Measurements from ENCODE around the gene CTRL.

DNA sequence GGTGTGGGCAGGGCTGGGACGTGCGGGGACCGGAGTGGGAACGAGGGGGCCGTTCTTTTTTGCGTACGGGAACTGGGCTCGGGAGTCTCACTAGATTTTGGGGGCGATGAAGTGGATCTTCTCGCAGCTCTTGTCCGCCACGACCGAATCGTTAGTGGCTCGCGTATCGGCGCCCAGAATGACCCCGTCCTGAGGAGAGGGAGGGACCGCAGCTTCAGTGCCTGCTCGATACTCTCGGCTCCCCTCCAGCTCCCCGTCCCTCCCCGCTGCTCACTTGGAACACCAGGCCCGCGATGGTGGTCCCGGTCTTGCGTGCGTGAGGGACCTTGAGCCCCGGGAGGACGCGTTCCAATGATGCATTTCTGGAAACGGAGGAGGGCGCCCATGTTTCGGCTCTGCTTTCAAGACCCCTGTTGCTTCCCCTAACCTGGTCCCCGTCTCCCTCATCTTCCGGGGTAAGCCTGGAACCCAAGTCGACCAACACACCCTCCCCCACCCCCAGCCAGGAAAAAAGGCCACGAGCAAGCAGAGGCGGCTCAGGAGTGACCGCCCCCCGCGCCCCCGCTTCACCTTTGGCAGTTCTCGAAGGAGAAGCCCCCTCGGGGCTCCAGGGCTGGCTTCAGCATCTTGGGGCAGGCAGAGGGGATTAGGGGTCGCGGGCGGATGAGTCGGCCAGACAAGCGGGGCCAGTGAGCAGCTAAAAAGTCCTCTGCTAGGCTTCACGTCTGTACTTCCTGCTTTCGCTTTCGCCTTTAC lies 4.6 kb upstream of the CTRL start, which contains the start of gene PSMB10:
- TF ChIP-seq, protein P1, sequence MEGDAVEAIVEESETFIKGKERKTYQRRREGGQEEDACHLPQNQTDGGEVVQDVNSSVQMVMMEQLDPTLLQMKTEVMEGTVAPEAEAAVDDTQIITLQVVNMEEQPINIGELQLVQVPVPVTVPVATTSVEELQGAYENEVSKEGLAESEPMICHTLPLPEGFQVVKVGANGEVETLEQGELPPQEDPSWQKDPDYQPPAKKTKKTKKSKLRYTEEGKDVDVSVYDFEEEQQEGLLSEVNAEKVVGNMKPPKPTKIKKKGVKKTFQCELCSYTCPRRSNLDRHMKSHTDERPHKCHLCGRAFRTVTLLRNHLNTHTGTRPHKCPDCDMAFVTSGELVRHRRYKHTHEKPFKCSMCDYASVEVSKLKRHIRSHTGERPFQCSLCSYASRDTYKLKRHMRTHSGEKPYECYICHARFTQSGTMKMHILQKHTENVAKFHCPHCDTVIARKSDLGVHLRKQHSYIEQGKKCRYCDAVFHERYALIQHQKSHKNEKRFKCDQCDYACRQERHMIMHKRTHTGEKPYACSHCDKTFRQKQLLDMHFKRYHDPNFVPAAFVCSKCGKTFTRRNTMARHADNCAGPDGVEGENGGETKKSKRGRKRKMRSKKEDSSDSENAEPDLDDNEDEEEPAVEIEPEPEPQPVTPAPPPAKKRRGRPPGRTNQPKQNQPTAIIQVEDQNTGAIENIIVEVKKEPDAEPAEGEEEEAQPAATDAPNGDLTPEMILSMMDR (tag by site-specific recombination; IDR thresholded peaks at IDR 0.05): peak; percentile 11; the same call in 1 of the 2 replicates
- TF ChIP-seq ZNF701 (tag by site-specific recombination; IDR thresholded peaks at IDR 0.05): no peak
- TF ChIP-seq ZNF555 (tag by site-specific recombination; conservative IDR thresholded peaks at IDR 0.05): no peak
- 0 out of 2 replicates have a peak, but pooled peaks have one; percentile 34 for TF ChIP-seq EGR2 (tag by site-specific recombination; IDR thresholded peaks at IDR 0.05; ENCODE audit: low read depth)
- no peak for TF ChIP-seq HOXA7 (CRISPR knock-in tag; IDR thresholded peaks at IDR 0.05; ENCODE audit: borderline replicate concordance)
- peak; percentile 83 for TF ChIP-seq ZNF335 (tag by site-specific recombination; conservative IDR thresholded peaks at IDR 0.05)
- TF ChIP-seq ZBTB8A (tag by site-specific recombination; IDR thresholded peaks at IDR 0.05): no peak
- TF ChIP-seq KLF10 (tag by site-specific recombination; IDR thresholded peaks at IDR 0.05): no peak
- no peak for TF ChIP-seq ZNF776 (tag by site-specific recombination; IDR thresholded peaks at IDR 0.05; ENCODE audit: borderline replicate concordance)
- TF ChIP-seq, protein P2, sequence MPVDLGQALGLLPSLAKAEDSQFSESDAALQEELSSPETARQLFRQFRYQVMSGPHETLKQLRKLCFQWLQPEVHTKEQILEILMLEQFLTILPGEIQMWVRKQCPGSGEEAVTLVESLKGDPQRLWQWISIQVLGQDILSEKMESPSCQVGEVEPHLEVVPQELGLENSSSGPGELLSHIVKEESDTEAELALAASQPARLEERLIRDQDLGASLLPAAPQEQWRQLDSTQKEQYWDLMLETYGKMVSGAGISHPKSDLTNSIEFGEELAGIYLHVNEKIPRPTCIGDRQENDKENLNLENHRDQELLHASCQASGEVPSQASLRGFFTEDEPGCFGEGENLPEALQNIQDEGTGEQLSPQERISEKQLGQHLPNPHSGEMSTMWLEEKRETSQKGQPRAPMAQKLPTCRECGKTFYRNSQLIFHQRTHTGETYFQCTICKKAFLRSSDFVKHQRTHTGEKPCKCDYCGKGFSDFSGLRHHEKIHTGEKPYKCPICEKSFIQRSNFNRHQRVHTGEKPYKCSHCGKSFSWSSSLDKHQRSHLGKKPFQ (tag by site-specific recombination; IDR thresholded peaks at IDR 0.05): no peak
- peak; percentile 77 for TF ChIP-seq ZNF600 (tag by site-specific recombination; IDR thresholded peaks at IDR 0.05)

Data from HEK293 (cell line).